NOMO-1 (cell line): ENCODE results near the gene CCDC78.
A peak's percentile ranks its signal among the peaks of the same experiment; 100 is the strongest.

Source experiments
- DNase-seq, 2 experiments: peaks; one replicate each; lab custom pipeline; 2025; ENCODE audit not compliant: unreplicated experiment in 2 of 2; lab: John Stamatoyannopoulos, UW

CCDC78 gene

GRCh38 chr16:740459-740763 lies 14.2 kb upstream of the CCDC78 start:
- DNase-seq, result no peak

GRCh38 chr16:739560-740458 lies 13.6 kb upstream of the CCDC78 start:
- no peak for DNase-seq

GRCh38 chr16:736936-737481 lies 10.8 kb upstream of the CCDC78 start:
- no peak for DNase-seq

GRCh38 chr16:735982-736453 lies 9.8 kb upstream of the CCDC78 start:
- no peak for DNase-seq

GRCh38 chr16:734981-735881 lies 9.0 kb upstream of the CCDC78 start:
- DNase-seq, result no peak

- DNase-seq, result no peak
These were observed 8.2 kb upstream of the CCDC78 start for GRCh38 chr16:734208-734980.

GRCh38 chr16:733382-734207 lies 7.4 kb upstream of the CCDC78 start:
- DNase-seq, result no peak

- no peak for DNase-seq
These were observed 6.7 kb upstream of the CCDC78 start for GRCh38 chr16:732936-733335.

- no peak for DNase-seq
These were observed 6.1 kb upstream of the CCDC78 start for GRCh38 chr16:732332-732731.

GRCh38 chr16:730666-731509 lies 4.6 kb upstream of the CCDC78 start:
- no peak for DNase-seq

- DNase-seq, result no peak
These were observed 3.8 kb upstream of the CCDC78 start for GRCh38 chr16:729768-730665.

GRCh38 chr16:728890-729744 lies 2.9 kb upstream of the CCDC78 start:
- DNase-seq, result no peak

- DNase-seq, result peak; percentile 35 to 58
These were observed 2.1 kb upstream of the CCDC78 start for GRCh38 chr16:728131-728889.

- DNase-seq, result no peak
These were observed 1.2 kb upstream of the CCDC78 start for GRCh38 chr16:727291-727977.

GRCh38 chr16:726188-726437 lies 130 bp downstream of the CCDC78 start:
- no peak for DNase-seq
